GM10266 (cell line): ENCODE measurements around the gene BPIFB2.
A peak's percentile ranks its signal among the peaks of the same experiment; 100 is the strongest.

Source experiments
- DNase-seq: peaks from one replicate; pipeline ENCODE4 v3.0.0; 2012; ENCODE audit errors: extremely low spot score
- CTCF ChIP-seq: IDR thresholded peaks from 2 replicates; pipeline ENCODE4 v1.5.1; 2012; ENCODE audit warnings: mild to moderate bottlenecking, low read depth; ENCODE audit not compliant: control insufficient read depth, insufficient read depth; ENCODE audit errors: missing control alignments

BPIFB2 gene

GRCh38 chr20:32997431-32997830, 10.1 kb upstream of the BPIFB2 start:
- no peak for DNase-seq
- no peak for TF ChIP-seq CTCF

- no peak for TF ChIP-seq CTCF
Observed at GRCh38 chr20:32999603-33000250, 7.8 kb upstream of the BPIFB2 start.

GRCh38 chr20:33000802-33001466, 6.6 kb upstream of the BPIFB2 start:
- TF ChIP-seq CTCF = no peak

More at GRCh38 chr20:32999603-33000250, 7.8 kb upstream of the BPIFB2 start:
- no peak for DNase-seq

GRCh38 chr20:33002087-33002808, 5.3 kb upstream of the BPIFB2 start:
- DNase-seq = no peak

More at GRCh38 chr20:33000802-33001466, 6.6 kb upstream of the BPIFB2 start:
- no peak for DNase-seq

GRCh38 chr20:33004141-33004751, 3.3 kb upstream of the BPIFB2 start, which contains the start of gene SUN5:
SUN5 (minus strand) TSS chr20:33004433; CDS start chr20:33004340, 93 bp downstream.
- no peak for TF ChIP-seq CTCF

More at GRCh38 chr20:33002087-33002808, 5.3 kb upstream of the BPIFB2 start:
- no peak for TF ChIP-seq CTCF

GRCh38 chr20:33005132-33005566, 2.4 kb upstream of the BPIFB2 start:
- TF ChIP-seq CTCF = peak; percentile 19
- DNase-seq = peak; percentile 33

More at GRCh38 chr20:33004141-33004751, 3.3 kb upstream of the BPIFB2 start, which contains the start of gene SUN5:
- DNase-seq = no peak
